ENCODE measurements around the gene RNF11.

Gene RNF11

GRCh38 chr1:51316113-51316845 lies 80.2 kb downstream of the RNF11 start:
- DNase-seq: peak in 1 of 5 experiments; percentile 22

DNA sequence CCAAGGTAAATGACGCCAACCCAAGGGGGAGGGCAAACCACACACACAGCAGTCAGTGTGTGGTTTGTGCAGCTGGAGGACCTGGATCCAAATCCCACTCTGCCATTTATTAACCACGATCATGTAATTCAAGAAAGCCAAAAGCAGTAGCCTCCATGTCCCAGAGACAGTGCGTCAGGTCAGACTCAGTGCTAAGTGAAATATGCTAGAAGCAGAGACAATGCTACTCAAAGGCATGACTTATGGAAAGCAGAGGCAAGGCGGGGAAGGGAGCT lies 80.7 kb downstream of the RNF11 start:
- DNase-seq: no peak

- DNase-seq: no peak
Measured at GRCh38 chr1:51317798-51318197, 81.7 kb downstream of the RNF11 start.

GRCh38 chr1:51320967-51321923 lies 85.2 kb downstream of the RNF11 start:
- DNase-seq: no peak

DNA sequence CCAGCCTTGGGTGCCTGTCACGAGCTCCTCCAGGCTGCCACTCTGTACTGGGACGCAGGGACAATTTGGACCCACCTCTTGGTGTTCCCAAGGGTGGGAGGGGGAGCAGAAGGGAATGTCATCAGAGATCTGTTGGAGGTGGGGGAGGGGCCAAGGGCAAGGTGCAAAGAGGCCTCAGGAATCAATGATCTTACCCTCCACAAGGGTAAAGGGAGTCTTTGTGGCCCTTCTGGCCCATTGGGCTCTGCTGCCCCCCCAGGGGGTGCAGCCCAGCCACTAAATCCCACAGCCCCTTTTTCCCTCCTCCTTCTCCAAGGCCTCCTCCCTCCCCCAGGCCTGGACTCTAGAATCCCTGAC lies 85.8 kb downstream of the RNF11 start:
- no peak for DNase-seq

GRCh38 chr1:51322417-51323101 lies 86.5 kb downstream of the RNF11 start:
- no peak for DNase-seq
